HG02981 (cell line): Measurements from ENCODE around the gene EEF1A2.

Source experiments
- ATAC-seq: cut with Tn5 transposase; IDR thresholded peaks from one replicate; pipeline ENCODE4 v1.9.1; 2021; ENCODE audit warnings: mild to moderate bottlenecking, moderate library complexity; ENCODE audit not compliant: unreplicated experiment

EEF1A2 gene

GRCh38 chr20:63439866-63440265 is 59.0 kb downstream of the EEF1A2 start:
- no peak for ATAC-seq

GRCh38 chr20:63438121-63438520 is 60.8 kb downstream of the EEF1A2 start:
- ATAC-seq = no peak
